GM23248 (cell line): ENCODE measurements around the gene ABCA1. TPM values are rescaled to one million over a fixed set of nuclear protein-coding genes. Genes with fewer than 3 reads are reported as not detected.

ENCODE experiments used
- DNase-seq: peaks from one replicate; pipeline ENCODE4 v3.0.0-alpha.2; 2015
- H2AFZ ChIP-seq: fragments of 200-600 bp; sonication (generic); 2 replicates; pipeline ENCODE4 v1.6.1; 2016; ENCODE audit warnings: antibody characterized with exemption
- H3F3A ChIP-seq: fragments of 200-600 bp; sonication (generic); 2 replicates; pipeline ENCODE4 v1.6.1; 2016; ENCODE audit warnings: mild to moderate bottlenecking, antibody characterized with exemption, mixed run types; ENCODE audit not compliant: insufficient read depth
- H3K27ac ChIP-seq: fragments of 200-600 bp; sonication (generic); 2 replicates; pipeline ENCODE4 v1.5.1; 2016; ENCODE audit warnings: mild to moderate bottlenecking
- H3K27me3 ChIP-seq: fragments of 200-600 bp; sonication (generic); replicated peaks from 2 replicates; pipeline ENCODE4 v1.6.1; 2016; ENCODE audit warnings: mild to moderate bottlenecking; ENCODE audit not compliant: insufficient read depth
- H3K36me3 ChIP-seq: fragments of 200-600 bp; sonication (generic); 2 replicates; pipeline ENCODE4 v1.6.1; 2016; ENCODE audit warnings: low read depth, mild to moderate bottlenecking
- H3K4me1 ChIP-seq: fragments of 200-600 bp; sonication (generic); 2 replicates; pipeline ENCODE4 v1.6.1; 2016; ENCODE audit warnings: mild to moderate bottlenecking; ENCODE audit not compliant: insufficient read depth
- H3K4me2 ChIP-seq: fragments of 200-600 bp; sonication (generic); one replicate; pipeline ENCODE4 v1.6.1; 2016; ENCODE audit warnings: mild to moderate bottlenecking; ENCODE audit not compliant: unreplicated experiment
- H3K4me3 ChIP-seq: fragments of 200-600 bp; sonication (generic); 2 replicates; pipeline ENCODE4 v1.5.1; 2016; ENCODE audit warnings: mild to moderate bottlenecking
- H3K79me2 ChIP-seq: fragments of 200-600 bp; sonication (generic); 2 replicates; pipeline ENCODE4 v1.6.1; 2016; ENCODE audit warnings: mild to moderate bottlenecking; ENCODE audit not compliant: insufficient read depth
- H3K9ac ChIP-seq: fragments of 200-600 bp; sonication (generic); 2 replicates; pipeline ENCODE4 v1.6.1; 2016; ENCODE audit warnings: mild to moderate bottlenecking
- H3K9me2 ChIP-seq: fragments of 200-600 bp; sonication (generic); 2 replicates; pipeline ENCODE4 v1.6.1; 2016; ENCODE audit warnings: mixed run types, mild to moderate bottlenecking, moderate library complexity; ENCODE audit not compliant: insufficient read depth
- H3K9me3 ChIP-seq: fragments of 200-600 bp; sonication (generic); one replicate; pipeline ENCODE4 v1.6.1; 2017; ENCODE audit warnings: low read depth
- H4K20me1 ChIP-seq: fragments of 200-600 bp; sonication (generic); 2 replicates; pipeline ENCODE4 v1.6.0; 2016; ENCODE audit not compliant: insufficient read depth
- EZH2 ChIP-seq: fragments of 200-600 bp; sonication (generic); IDR thresholded peaks from 2 replicates; pipeline ENCODE4 v1.6.1; 2018; ENCODE audit warnings: antibody characterized with exemption, mild to moderate bottlenecking; ENCODE audit not compliant: insufficient read depth, poor library complexity, severe bottlenecking
- EZH2phosphoT487 ChIP-seq: fragments of 200-600 bp; sonication (generic); IDR thresholded peaks from 2 replicates; pipeline ENCODE4 v1.6.1; 2018; ENCODE audit warnings: antibody characterized with exemption, moderate library complexity, mild to moderate bottlenecking, low read depth; ENCODE audit not compliant: insufficient read depth
- WGBS, 2 experiments: methylation state at CpG; one replicate each; pipeline ENCODE4 v1.1.6; 2015 to 2017; ENCODE audit warnings: low lambda C conversion rate in 2 of 2, low coverage in 1 of 2; ENCODE audit errors: missing lambda C conversion rate in 2 of 2; 5-methylcytosine and 5-hydroxymethylcytosine counted together
- in situ Hi-C: fragments of 300-500 bp; cut with MboI; formaldehyde crosslinking; loops from 2 replicates; pipeline ENCODE4 v1.15.0; 2020
- polyA plus RNA-seq: library from polyadenylated mRNA; unstranded; fragments of >200 nt; fragmentation: Nextera tagmentation; extraction: Ambion mirVana; gene quantifications from 2 replicates; pipeline ENCODE4 v1.2.1, GENCODE V29; 2016
- total RNA-seq: library from RNA; depleted of rRNA; stranded (reverse); fragments of >200 nt; shearing (Covaris generic); gene quantifications from 2 replicates; pipeline ENCODE4 v1.2.3, GENCODE V29; 2014

The ABCA1 gene
- total and polyA plus RNA-seq, 2 experiments from 2014 or later: 6.8 to 15.9 TPM

DNA sequence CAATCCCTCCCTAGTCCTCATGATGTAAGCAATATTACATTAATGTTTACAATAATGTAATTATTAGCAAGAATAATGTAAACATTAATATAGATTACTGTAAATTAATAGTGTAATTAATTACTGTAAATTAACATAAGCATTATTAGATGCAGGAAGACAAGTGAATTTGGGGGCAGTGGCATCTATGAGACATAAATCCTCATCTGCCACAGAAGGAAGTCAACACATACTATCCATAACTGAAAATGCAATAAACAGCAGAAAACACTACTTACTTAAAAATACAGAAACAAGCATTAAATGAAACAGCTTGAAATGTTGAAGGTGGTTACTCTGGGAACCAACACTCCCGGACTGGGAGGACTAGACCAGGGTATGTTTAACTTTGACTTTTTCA, 181.2 kb downstream of the ABCA1 start:
- H3K27ac ChIP-seq: peak overlapping the region; percentile 85; the same call in 1 of the 2 replicates
- peak overlapping the region; percentile 87 for H3K4me2 ChIP-seq
- H3F3A ChIP-seq: no peaks in the 10 kb centered on the region
- no peaks in the 10 kb centered on the region for H3K9me3 ChIP-seq
- H3K36me3 ChIP-seq: peaks cover 6% of the 10 kb centered on the region; the same call in 1 of the 2 replicates
- H3K27me3 ChIP-seq: no peaks in the 10 kb centered on the region
- peak overlapping the region; percentile 98 for H2AFZ ChIP-seq
- in situ Hi-C loops: no loop called here
- TF ChIP-seq EZH2phosphoT487 (no peak), EZH2 (no peak)
- no peak for DNase-seq
- H3K79me2 ChIP-seq: peaks cover 26% of the 10 kb centered on the region
- peak overlapping the region; percentile 95 for H3K9ac ChIP-seq
- H3K4me3 ChIP-seq: peak overlapping the region; percentile 91
- H4K20me1 ChIP-seq: no peaks in the 10 kb centered on the region
- 44 to 48% methylated on average over 1 of the region's 1 CpG for WGBS, 2 experiments
- peaks cover 9% of the 10 kb centered on the region; the same call in 1 of the 2 replicates for H3K4me1 ChIP-seq
- H3K9me2 ChIP-seq: no peaks in the 10 kb centered on the region

DNA sequence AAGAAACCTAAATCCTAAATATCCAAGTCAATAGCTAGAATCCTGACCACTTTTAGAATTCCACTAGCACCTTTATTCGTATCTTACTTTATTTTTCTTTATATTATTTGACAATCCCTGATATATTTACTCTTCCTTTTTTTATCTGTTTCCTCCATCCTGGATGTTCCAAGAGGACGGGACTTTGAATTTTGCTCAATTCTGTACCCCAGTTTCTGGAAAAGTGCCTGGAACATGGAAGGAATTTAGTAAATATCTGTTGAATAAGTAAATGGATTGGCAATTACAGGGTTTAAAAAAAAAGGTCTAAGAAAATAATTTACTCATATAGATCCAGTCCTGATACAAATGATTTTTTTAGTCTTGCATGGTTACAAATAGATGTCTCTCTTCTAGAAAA, 181.7 kb downstream of the ABCA1 start:
- Histone ChIP-seq H3F3A (no peaks in the 10 kb centered on the region), H3K4me3 (no peak overlapping the region), H3K36me3 (peaks cover under 1% of the 10 kb centered on the region; the same call in 1 of the 2 replicates), H3K9me2 (no peaks in the 10 kb centered on the region), H3K79me2 (peaks cover 26% of the 10 kb centered on the region), H3K4me2 (peak overlapping the region; percentile 87), H3K27ac (no peak overlapping the region), H4K20me1 (no peaks in the 10 kb centered on the region), H3K4me1 (peaks cover 9% of the 10 kb centered on the region; the same call in 1 of the 2 replicates), H3K9me3 (no peaks in the 10 kb centered on the region), H3K27me3 (no peaks in the 10 kb centered on the region), H3K9ac (no peak overlapping the region), H2AFZ (no peak overlapping the region)
- 84 to 87% methylated on average over 2 of the region's 2 CpGs for WGBS, 2 experiments
- TF ChIP-seq EZH2phosphoT487 (no peak), EZH2 (no peak)
- DNase-seq: no peak
- in situ Hi-C loops: no loop called here

DNA sequence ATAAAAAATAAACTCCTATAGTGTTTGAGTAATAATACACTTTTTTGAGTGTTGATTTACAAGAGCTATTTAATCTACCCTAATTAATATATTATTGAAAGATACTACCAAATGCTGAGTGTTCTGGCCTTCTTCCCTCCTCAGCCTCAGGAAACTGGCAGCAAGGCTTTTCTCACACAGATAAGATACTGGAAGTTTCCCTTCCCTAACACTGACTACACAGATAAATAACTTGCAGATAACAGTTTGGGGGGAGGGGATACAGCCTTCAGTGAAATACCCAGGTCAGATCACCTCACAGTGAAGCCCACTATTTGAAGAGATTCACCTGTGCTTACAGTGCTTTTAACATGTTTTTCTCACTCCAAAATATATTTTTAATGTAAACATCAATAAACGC, 182.1 kb downstream of the ABCA1 start:
- 97 to 100% methylated on average over 1 of the region's 1 CpG for WGBS, 2 experiments
- peaks cover 26% of the 10 kb centered on the region for H3K79me2 ChIP-seq

DNA sequence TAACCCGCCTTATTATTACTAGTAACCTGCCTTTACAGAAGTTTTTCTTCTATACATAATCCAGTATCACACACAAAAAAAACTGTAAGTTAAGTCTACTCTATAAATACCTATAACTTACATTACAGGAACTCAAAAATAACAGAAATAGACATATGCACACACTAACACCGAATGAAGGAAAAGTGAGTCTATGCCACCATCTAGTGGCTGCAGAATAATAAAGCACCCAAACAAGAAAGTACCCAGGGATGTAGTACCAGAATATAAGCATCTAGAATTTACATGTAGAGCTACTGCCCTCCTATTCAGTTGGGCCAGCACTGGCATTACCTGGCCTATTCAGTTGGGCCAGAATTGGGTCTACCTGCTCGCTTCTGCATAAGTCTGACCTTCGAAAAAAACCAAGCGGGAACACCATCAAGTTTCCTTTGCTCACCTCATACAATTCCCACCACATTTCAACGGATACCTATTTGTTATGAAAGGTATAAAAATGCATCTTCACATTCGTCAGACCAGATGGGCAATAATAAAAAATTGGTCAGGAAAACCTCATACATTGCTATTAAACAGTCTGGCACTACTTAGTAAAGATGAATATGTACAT, 184.5 kb downstream of the ABCA1 start:
- Histone ChIP-seq H2AFZ (no peak overlapping the region), H3K4me3 (no peak overlapping the region), H3F3A (peaks cover 10% of the 10 kb centered on the region), H3K4me2 (no peak overlapping the region), H3K27ac (no peak overlapping the region), H3K79me2 (peaks cover 4% of the 10 kb centered on the region), H3K4me1 (peaks cover 13% of the 10 kb centered on the region), H3K9me2 (no peaks in the 10 kb centered on the region), H3K9me3 (no peaks in the 10 kb centered on the region), H3K9ac (no peak overlapping the region), H3K36me3 (no peaks in the 10 kb centered on the region), H4K20me1 (no peaks in the 10 kb centered on the region), H3K27me3 (no peaks in the 10 kb centered on the region)
- WGBS, 2 experiments: 24 to 28% methylated on average over 7 of the region's 7 CpGs
- no peak for TF ChIP-seq EZH2phosphoT487
- no peak for TF ChIP-seq EZH2
- peak; percentile 73 for DNase-seq
- in situ Hi-C loops: no loop called here

More for the DNA sequence above, 182.1 kb downstream of the ABCA1 start:
- Histone ChIP-seq H3K4me3 (no peak overlapping the region), H3K27ac (no peak overlapping the region), H3F3A (peaks cover 2% of the 10 kb centered on the region), H3K4me1 (peaks cover 13% of the 10 kb centered on the region), H4K20me1 (no peaks in the 10 kb centered on the region), H3K27me3 (no peaks in the 10 kb centered on the region), H2AFZ (no peak overlapping the region), H3K9me3 (no peaks in the 10 kb centered on the region), H3K4me2 (no peak overlapping the region), H3K9ac (no peak overlapping the region), H3K9me2 (no peaks in the 10 kb centered on the region), H3K36me3 (no peaks in the 10 kb centered on the region)
- no peak for DNase-seq
- in situ Hi-C loops: no loop called here
- TF ChIP-seq EZH2: no peak

DNA sequence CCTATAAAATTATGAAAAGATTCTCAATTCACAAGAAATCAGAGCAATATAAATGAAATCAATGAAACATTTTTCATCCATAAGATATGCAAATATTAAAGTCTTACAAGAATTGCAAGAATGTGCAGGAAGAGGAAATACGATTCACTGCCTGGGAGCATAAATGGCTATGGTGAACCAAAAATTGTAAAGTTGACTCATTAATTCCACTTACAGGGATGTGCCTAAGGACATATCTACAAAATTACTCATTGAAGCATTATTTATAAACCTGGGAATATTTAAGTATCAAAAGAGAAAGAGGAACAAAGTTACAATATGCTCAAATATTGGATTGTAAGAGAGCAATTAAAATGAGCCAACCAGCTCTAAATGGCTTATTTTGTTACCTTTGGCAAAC, 187.3 kb downstream of the ABCA1 start:
- Histone ChIP-seq H3K4me1 (peaks cover 13% of the 10 kb centered on the region), H3K79me2 (no peaks in the 10 kb centered on the region), H3K4me3 (peak overlapping the region; percentile 29), H4K20me1 (no peaks in the 10 kb centered on the region), H2AFZ (peak overlapping the region; percentile 67), H3K4me2 (peak overlapping the region; percentile 81), H3K9me3 (no peaks in the 10 kb centered on the region), H3K9ac (peak overlapping the region; percentile 2; the same call in 1 of the 2 replicates), H3K27ac (peak overlapping the region; percentile 61), H3K9me2 (no peaks in the 10 kb centered on the region), H3K36me3 (no peaks in the 10 kb centered on the region), H3K27me3 (no peaks in the 10 kb centered on the region), H3F3A (peaks cover 10% of the 10 kb centered on the region)
- no peak for TF ChIP-seq EZH2phosphoT487
- TF ChIP-seq EZH2: no peak
- WGBS, 2 experiments: 0 to 4% methylated on average over 1 of the region's 1 CpG
- peak; percentile 79 for DNase-seq
- in situ Hi-C loops: no loop called here
